HG03108 (cell line): ENCODE results near the gene ACTL8.

Source experiments
- ATAC-seq: cut with Tn5 transposase; IDR thresholded peaks from one replicate; pipeline ENCODE4 v1.9.1; 2021; ENCODE audit warnings: moderate library complexity; ENCODE audit not compliant: unreplicated experiment

Gene ACTL8, protein sequence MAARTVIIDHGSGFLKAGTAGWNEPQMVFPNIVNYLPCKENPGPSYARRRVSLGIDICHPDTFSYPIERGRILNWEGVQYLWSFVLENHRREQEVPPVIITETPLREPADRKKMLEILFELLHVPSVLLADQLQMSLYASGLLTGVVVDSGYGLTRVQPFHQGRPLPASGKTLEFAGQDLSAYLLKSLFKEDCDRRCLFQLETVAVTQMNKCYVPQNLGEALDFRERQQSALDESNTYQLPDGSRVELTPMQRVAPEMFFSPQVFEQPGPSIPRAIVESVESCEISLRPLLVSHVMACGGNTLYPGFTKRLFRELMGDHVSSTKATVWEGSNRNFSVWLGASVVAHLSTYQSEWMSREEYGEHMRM

DNA sequence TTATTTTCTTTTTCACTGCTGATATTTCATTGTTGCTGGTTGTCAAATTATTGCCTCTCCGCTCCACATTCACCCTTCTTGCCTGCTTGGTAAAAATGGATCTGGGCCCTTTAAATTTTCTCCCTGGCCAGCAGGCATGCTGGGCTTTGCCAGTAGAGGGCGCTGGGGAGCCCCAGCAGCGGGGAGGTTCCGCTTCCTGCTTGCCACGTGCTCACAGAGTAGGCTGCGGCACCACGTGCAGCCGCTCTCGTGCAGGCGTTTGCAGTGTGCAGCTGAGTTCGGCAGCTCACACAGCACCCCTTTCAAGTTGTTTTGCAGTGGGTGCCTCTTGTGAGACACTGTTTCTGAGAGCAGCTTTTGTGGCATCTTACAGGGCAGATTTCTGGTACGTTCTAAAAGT, at the start of gene ACTL8:
ACTL8 (plus strand) TSS at position 214 of the 400 bp plus-strand sequence. CDS start 67,676 bp downstream, outside the sequence.
- no peak for ATAC-seq

DNA sequence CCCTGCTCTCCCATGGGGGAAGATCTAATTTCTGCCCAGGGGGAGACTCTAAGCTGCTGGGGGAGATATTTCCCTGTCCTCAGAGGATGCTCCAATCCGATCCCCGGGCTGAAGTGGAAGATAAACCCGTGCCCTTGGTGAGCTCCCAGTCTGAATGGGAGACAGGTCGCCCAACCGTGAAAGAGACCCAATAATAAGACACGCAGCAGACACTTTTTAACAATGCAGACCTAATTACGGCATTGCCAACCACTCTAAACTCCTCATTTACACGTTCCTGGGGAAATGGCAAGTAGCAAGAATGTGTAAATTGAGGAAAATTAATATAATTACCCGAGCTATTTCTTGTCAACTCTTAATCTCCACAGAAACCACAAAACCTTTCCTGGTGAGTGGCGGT, 48.7 kb upstream of the ACTL8 start:
- ATAC-seq, result no peak

DNA sequence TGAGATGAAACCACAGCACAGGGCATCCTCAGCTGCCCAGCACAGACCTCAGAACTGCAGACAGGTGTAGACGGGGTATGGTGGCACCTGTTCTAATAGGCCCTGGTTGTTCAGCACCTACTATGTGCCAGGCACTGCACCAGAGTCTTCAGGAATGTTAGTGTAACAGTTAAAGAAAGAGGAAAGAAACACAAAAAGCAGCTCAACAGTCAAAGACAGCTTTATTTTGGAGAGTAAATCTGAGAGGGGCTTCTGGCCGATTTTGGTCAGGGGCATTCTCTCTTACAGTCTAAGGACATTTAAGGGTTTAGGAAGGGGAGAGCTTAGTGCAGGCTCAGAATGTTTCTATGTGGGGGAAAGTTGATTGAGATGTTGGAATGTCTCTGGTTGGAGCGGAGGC, 45.2 kb upstream of the ACTL8 start:
- ATAC-seq, result no peak

DNA sequence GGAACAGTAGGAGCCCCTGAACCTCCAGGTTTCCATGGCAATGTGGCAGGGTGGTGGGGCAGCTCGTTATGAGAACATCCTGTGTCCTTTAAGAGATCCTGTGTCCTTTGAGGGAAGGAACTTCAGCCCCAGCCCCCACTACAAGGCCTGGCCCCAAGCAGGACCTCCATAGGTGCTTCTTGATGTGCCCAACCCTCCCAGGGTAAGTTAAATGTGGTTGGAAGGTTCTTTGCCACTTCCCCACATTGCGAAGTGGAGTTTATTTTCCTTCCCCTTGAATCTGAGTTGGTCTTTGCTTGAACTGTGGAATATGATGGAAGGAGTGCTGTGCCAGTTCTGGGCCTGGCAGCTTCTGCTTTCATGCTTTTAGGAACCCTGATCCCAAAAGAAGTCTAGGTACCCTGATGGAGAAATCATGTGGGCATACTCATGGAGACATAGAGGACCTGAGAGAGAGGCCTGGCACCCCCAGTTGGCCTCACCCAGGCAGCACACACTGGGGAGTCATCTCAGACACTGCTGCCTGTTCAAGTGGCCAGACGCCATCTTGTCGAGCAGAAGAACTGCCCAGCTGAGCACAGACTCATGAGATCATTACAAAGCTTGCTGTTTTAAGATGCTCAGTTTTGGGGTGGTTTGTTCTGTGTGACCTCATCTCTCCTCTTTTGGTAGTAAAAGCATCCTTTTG, 44.1 kb upstream of the ACTL8 start:
- ATAC-seq, result no peak

DNA sequence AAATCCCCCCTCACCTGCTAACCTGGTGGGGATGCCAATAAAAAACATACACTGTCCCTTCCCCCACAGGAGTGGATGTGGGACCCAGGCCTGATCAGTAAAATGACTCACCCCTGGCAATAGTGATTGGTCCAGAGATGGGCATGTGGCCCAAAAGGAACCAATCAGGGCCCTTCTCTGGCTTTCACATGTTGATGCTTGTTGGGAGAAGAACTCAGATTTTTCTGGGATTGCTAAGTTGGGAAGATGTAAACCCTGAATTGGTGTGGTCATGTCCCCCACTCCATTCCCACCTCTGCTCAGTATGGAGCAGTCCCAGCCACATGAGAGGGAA, 43.6 kb upstream of the ACTL8 start:
- no peak for ATAC-seq

DNA sequence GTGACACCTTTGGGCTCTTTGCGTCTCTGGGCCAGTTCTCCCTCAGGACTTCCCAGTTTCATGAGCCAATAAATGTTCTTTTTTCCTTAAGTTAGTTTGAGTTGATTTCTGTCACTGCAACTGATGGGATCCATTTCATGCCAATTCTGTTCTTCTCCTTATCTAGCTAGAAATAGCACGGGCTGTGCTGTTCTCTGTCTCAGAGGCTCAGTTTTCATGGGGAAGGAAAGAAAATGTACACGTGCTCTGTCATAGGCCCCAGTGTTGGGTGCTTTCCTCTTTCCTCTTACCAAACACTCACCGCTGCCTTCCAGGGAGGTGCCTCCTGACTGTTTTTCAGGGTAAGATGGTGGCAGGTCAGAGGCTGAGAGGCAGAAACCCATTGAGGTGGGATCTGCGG, 43.2 kb upstream of the ACTL8 start:
- no peak for ATAC-seq

DNA sequence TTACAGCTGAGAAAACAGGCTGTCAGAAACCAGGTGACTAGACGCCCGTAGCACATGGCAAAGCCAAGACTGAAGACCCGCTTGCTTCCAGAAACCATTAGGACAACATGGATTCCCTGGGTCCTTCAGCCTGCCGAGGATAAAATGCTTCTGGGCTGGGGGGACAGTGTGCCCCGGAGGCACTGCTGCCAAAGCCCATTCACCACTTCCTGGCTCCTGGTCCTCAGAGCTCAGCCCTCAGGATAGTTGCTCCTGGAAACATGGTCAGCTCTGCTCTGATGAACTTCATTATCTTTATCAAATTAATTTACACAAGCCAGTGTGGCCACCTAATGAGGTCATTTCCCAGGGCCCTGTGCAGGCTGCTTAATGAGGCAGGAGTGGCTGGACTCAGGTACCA, 41.1 kb upstream of the ACTL8 start:
- no peak for ATAC-seq

DNA sequence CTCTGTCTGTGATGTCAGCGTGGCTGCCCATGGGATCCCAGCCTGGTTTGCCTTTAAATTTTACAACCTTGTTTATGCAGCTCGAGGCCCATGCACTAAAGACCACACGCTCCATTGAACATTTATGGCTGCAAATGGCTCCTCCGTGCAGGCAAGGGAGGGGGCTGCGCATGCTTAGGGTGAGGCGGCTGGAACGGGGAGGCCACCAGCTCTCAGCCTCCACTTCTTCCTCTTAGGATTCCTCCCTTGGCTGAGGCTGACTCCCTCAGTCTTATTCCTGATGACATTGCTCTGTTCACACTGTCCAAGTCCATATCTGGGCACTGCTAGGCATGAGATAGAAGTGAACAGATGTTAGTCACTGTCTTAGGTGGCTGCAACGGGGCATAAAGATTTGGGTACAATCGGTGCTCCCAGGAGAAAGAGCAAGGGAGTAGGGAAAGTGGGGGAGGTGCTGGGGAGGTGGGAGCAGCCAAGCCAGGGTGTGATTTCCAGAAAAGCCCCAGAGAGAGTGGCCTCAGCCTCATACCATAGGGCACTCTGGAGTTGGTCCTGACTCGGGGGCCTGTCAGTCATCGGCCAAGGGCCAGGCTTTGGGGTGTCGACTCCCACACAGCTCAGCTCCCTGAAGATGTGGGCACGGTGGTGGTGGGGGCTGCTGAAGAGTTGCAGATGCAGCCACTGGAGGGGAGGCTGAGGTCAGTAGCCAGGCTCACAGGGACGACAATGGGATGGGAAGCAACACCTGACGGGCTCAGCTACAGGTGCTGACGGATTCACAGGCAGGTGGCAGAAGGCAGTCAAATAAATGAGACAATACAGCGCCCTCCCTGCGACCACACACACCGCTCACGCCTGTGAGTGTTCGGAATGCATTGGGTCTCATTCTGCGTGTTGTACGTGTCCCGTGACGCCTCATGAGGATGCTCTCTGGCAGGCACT, 37.3 kb upstream of the ACTL8 start:
- ATAC-seq, result no peak

DNA sequence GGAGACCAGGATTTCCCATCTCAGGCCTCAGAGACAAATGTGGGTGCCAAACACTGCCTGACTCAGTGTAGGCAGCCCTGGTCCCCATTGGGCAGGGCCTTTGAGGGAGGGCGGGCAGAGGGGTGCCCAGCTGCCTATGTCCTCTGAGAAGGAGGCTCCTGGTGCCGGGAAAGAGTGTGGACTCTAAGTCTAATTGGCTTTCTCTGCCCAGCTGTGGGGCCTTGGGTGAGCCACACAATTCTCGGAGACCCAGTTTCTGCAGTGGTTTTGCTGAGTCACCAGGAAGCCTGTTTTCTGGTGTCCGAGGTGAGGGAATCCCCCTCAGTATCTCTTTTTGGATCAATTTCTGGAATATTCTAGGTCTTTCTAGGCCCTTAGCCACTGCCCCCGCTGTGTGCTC, 35.3 kb upstream of the ACTL8 start:
- ATAC-seq, result no peak

DNA sequence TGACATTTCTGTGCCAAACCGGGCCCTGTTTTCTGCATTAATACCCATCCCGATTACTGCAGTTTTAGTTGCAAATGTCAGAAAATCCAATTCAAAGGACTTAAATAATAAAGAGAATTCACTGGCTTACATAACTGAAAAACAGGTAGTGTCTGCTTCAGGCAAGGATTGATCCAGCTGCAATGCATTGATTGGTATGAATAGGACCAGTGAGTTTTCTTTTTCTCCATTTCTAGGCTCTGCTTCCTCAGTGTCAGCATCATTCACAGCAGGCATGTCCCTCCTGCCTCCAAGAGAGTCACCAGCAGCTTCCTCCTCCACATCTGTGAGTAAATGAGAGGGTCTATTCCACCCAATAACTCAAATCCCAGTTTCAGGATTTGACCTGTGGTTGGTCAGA, 33.7 kb upstream of the ACTL8 start:
- ATAC-seq, result no peak

DNA sequence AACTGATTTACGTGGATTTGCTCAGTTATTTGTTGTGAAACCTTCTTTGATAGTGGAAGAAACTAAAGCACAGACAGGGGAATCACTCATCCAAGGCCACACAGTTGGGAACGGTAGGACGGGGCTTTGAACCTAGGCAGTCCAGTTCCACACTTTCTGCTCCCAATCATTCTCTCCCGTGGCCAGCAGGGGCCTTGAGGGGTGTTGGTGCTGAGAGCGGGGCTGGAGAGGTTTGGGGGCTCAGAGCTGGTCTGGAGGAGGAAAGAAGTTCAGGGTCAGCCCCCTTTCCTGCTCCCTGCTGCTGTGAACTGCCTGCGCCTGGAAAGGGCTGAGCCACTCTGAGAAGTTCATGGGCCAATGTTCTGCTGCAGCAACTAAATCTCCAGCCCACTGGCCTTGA, 31.4 kb upstream of the ACTL8 start:
- no peak for ATAC-seq

DNA sequence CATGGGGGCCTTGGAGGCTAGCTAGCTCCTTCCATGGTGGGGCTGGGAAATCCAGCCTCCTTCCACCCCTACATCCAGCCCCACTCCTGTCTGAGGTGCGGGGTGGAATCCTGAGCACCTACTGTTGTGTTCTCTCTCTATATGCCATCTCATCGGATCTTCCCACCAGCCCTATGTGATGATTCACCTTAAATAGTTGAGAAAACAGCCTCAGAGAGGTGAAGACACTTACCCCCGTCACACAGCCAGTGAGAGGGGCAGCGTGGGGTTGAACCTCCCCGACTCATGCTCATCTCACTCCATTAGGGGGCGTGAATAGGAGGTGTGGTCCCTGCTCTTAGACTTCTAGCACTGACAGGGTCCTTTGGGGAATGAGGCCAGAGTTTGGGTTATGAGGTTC, 31.0 kb upstream of the ACTL8 start:
- no peak for ATAC-seq

DNA sequence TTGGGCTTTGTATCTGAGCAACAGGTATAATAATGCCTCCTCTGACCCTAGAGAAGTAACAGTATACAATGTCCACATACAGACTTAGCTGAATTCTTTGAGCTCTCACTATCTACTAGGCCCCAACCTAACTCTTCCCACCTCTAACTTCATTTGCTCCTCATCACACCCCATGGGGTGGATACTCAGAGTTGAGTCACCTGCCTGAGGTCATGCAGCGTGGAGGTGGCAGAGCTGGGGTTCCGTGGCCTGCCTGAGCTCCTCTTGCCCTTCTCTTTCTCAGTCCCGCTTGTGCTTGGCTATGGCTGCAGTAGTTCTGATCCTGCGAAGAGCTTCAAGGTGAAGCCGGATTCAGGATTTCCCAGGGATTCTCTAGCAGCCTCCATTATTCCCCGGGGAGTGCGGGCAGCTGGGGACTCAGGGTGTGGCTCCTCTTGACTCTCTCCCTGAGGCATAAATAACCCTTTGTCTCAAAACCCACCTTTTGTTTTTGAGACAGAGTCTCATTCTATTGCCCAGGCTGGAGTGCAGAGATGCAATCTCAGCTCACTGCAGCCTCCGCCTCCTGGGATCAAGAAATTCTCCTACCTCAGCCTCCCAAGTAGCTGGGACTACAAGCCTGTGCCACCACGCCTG, 29.9 kb upstream of the ACTL8 start:
- ATAC-seq, result no peak

DNA sequence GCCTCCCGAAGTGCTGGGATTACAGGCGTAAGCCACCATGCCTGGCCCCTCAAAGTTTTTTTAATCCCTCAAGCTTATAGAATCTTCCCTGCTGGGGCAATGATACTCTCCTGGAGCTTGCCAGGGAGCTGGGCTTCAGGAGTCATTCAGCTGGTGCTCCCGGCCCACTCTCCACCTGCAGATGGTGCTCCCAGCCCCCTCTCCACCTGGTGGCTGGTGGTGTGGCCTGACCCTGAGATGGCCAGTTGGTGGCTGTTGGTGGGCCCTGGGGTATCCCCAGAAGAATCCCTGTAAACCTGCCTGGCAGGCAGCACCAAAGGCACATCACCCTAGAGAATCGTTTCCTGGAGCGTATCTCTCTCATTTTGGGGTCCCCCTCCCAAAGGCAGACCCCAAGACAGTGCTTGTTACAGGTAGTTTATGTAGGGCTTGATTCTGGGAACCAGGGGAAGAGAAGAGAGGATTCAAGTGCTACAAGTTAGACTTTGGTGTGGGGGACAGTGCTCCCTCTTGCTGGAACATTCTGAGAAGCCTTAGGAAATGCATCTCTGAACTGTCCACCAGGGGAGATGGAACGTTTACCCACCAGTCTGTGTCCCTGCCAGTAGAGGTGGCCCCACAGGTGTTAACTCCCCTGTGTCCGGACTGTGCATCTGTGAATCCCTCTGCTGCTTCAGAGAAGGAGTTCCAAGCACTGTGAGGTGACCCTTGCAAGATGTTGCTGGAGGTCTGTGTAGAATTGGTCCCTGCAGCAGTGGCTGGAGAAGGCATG, 29.1 kb upstream of the ACTL8 start:
- no peak for ATAC-seq

DNA sequence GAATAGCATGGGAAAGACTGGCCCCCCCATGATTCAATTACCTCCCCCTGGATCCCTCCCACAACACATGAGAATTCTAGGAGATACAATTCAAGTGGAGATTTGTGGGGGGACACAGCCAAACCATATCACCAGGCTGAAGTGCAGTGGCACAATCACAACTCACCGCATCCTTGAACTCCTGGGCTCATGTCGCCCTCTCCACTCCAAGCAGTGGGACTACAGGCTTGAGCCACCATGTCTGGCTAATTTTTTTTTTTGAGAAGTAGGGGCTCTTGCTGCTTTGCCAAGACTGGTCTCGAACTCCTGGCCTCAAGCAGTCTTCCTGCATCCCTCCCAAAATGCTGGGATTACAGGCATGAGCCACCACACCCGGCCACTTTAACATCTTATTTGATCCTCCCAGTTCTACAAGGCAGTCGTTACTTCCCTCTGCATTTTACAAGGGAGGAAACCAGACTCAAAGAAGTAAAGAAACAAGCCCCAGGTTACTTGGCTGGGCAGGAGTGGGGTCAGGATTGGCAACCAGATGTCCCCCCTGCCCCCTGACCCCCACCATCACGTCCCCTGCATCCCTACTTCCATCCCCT, 26.9 kb upstream of the ACTL8 start:
- no peak for ATAC-seq

DNA sequence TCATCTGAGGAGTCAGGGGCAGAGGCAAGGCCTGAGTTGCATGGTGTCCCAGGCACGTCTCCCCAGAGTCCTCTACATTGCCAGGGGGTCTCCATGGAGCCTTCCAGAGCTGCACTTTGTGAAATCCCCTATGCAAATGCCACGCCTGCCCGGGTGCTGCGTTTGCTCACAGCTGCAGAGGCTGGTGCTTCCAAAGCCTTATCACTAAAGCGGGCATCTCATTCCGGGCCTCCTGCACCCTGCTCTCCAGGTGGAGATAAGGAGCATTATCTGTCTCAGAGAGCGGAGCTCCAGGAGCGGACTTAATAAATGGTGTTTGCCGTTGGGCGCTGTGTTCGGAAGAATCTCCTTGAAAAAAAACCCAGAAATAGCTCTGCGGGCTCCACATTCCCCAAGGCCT, 25.9 kb upstream of the ACTL8 start:
- no peak for ATAC-seq

DNA sequence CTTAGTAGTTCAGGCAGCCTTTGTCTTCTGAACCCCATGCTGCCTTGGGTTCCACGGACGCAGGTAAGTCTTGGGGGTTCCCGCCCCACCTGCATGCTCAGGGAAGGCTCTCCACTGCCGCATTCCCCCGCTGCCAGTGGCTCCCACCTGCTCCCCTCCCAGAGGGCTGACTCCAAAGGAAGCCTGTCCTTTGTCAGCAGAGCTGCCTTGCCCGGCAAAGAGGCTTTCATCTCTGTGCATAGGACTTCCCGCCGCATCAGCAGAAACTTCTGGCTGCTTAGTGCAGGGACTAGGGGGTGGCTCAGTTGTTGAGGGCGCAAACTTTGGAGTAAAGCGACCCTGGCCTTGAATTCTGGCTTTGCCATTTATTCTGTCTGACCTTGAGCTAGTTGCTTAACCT, 25.2 kb upstream of the ACTL8 start:
- ATAC-seq, result no peak

DNA sequence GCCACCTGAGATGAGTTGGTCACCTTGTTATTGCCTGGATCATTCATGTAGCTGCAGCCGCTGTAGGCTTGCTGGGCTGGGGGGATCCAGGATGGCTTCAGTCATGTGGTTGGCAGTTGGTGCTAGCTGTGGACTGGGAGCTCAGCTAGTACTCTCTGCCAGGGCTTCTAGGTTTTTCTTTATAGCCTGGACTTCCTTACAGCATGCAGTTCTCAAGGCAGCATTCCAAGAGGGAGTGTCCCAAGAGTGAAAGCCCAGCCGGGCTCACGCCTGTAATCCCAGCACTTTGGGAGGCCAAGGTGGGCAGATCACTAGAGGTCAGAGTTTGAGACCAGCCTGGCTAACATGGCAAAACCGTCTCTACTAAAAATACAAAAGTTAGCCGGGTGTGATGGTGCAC, 23.7 kb upstream of the ACTL8 start:
- no peak for ATAC-seq

DNA sequence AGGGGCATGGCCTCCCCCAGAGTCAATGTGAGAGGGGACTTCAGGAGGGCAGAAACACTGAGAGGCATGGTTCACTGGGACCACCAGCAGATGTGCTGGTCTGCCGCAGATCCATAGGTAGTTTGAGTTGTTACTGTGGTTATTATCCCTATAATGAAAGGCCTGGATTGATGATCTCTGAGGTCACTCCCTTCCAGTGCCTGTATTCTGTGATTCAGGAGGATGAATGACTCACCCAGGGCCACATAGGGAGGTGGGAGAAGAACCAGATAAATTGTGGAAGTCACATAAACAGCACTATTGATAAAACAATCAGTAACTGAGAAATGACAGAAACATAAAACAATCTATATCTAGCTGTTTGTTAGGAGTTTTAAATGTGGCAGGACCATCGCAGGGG, 22.7 kb upstream of the ACTL8 start:
- ATAC-seq, result no peak

DNA sequence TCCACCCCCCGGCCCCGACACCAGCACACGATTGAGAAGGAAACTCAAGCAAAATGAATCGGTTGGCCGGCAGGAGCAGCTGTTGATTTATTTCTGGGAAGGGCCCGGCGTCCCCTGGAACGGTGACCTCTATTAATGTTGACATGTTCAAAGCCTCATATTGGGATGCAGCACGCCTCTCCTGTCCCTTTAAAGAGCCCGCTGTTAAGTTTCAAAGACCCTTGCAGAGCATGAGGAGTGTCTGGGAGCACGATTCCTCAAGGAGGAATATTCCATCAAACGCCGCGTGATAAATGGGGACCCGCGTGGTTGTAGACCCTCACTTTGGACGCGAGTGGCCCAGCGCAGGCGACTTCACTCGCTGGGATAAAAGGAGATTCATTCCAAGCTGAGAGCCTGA, 21.5 kb upstream of the ACTL8 start:
- ATAC-seq, result no peak
